HEK293 (cell line): ENCODE data around the gene NFIX.

Experiments used
- EGR2 ChIP-seq: fragments of 450-650 bp; formaldehyde crosslinking; IDR thresholded peaks from 2 replicates; pipeline ENCODE4 v1.5.1; 2016; ENCODE audit warnings: low read depth, missing biosample characterization, missing genetic modification characterization
- FEZF1 ChIP-seq: fragments of 450-650 bp; formaldehyde crosslinking; IDR thresholded peaks from 2 replicates; pipeline ENCODE4 v1.5.1; 2016; ENCODE audit warnings: missing biosample characterization, missing genetic modification characterization
- SP2 ChIP-seq: fragments of 450-650 bp; formaldehyde crosslinking; IDR thresholded peaks from 2 replicates; pipeline ENCODE4 v1.5.1; 2016; ENCODE audit warnings: missing biosample characterization, missing genetic modification characterization
- TCF7L2 ChIP-seq: IDR thresholded peaks from 2 replicates; pipeline ENCODE4 v1.6.1; 2011; ENCODE audit warnings: low read depth, mild to moderate bottlenecking, inconsistent platforms, low read length, moderate library complexity, borderline replicate concordance
- ZNF169 ChIP-seq: fragments of 450-650 bp; formaldehyde crosslinking; IDR thresholded peaks from 2 replicates; pipeline ENCODE4 v1.5.1; 2016; ENCODE audit warnings: missing biosample characterization, missing genetic modification characterization
- ZNF768 ChIP-seq: fragments of 450-650 bp; formaldehyde crosslinking; IDR thresholded peaks from 2 replicates; pipeline ENCODE4 v1.5.1; 2018; ENCODE audit warnings: missing biosample characterization, mild to moderate bottlenecking, missing genetic modification characterization
- TF ChIP-seq, protein P1 (sequence below): fragments of 450-650 bp; formaldehyde crosslinking; IDR thresholded peaks from 2 replicates; pipeline ENCODE4 v1.5.1; 2016; ENCODE audit warnings: missing biosample characterization, missing genetic modification characterization
- TF ChIP-seq, protein P2 (sequence below): fragments of 450-650 bp; formaldehyde crosslinking; IDR thresholded peaks from 2 replicates; pipeline ENCODE4 v1.5.1; 2016; ENCODE audit warnings: missing biosample characterization, missing genetic modification characterization, low read depth

DNA sequence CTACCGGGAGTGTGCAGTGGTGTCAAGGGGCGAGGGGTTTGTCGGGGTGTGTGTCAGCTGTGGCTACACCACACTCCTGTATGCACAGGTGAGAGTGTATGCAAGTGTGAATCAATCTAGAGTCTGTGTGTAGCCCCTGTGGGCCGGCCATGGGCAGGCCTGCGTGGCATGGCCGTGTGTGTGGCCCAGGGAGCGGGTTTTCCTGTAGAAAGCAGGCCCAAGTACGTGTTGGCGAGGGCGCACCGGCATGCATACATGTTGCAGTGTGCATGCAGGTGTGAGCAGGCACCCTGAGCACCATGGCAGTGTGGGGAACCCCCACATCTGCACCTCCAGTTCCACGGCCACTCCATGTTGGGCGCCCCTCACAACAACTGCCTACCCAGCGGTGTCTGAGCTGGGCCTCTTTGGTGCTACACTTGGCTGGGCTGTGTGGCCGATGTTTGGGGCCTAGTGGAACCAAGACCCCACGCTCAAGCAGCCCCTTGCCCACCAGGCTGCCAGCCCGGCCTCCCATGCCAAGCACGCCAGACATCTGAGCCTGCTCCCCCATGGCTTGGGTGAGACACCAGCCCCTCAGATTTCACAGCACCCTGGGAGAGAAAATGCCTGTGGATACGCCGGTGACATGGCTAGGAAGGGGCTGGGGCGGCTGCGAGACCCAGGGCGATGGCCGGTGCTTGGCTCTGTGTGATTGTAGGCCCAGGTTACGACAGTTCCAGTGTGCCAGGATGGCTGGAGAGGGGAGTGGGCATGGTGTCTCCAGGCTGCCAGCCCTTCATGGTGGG lies 2.1 kb downstream of the NFIX start:
- TF ChIP-seq, protein P1, sequence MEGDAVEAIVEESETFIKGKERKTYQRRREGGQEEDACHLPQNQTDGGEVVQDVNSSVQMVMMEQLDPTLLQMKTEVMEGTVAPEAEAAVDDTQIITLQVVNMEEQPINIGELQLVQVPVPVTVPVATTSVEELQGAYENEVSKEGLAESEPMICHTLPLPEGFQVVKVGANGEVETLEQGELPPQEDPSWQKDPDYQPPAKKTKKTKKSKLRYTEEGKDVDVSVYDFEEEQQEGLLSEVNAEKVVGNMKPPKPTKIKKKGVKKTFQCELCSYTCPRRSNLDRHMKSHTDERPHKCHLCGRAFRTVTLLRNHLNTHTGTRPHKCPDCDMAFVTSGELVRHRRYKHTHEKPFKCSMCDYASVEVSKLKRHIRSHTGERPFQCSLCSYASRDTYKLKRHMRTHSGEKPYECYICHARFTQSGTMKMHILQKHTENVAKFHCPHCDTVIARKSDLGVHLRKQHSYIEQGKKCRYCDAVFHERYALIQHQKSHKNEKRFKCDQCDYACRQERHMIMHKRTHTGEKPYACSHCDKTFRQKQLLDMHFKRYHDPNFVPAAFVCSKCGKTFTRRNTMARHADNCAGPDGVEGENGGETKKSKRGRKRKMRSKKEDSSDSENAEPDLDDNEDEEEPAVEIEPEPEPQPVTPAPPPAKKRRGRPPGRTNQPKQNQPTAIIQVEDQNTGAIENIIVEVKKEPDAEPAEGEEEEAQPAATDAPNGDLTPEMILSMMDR = no peak
- TF ChIP-seq, protein P2, sequence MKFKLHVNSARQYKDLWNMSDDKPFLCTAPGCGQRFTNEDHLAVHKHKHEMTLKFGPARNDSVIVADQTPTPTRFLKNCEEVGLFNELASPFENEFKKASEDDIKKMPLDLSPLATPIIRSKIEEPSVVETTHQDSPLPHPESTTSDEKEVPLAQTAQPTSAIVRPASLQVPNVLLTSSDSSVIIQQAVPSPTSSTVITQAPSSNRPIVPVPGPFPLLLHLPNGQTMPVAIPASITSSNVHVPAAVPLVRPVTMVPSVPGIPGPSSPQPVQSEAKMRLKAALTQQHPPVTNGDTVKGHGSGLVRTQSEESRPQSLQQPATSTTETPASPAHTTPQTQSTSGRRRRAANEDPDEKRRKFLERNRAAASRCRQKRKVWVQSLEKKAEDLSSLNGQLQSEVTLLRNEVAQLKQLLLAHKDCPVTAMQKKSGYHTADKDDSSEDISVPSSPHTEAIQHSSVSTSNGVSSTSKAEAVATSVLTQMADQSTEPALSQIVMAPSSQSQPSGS = no peak
- TF ChIP-seq TCF7L2 (no peak), ZNF768 (tag by site-specific recombination) (no peak), EGR2 (tag by site-specific recombination) (no peak), ZNF169 (tag by site-specific recombination) (no peak), SP2 (tag by site-specific recombination) (no peak), FEZF1 (no peak)
